GM12801 (cell line): Measurements from ENCODE around the gene MOB3A.

Experiments used
- TF ChIP-seq, protein P1 (sequence below): IDR thresholded peaks from one replicate; pipeline ENCODE4 v1.5.1; 2011; ENCODE audit warnings: control low read depth; ENCODE audit not compliant: insufficient read length; ENCODE audit errors: extremely low read depth

The MOB3A gene

DNA sequence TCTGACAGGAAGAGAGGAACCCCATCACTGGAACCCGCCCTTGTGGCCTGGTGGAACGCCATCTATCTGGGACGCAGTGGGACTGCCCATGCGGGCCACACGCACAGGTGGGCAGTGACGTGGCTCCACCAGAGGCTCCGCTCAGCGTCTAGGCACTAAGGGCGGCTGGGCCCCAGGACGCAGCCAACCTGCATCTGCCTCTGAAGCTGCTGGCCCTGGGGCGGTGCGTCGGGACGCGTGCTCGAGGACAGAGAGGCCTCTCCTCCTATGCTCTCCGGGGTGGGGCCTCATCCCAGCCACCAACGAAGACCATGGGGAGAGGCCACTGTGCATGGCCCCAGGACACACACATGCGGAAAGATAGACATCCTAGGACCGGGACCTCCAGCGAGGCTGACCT lies 18.7 kb upstream of the MOB3A start:
- TF ChIP-seq, protein P1, sequence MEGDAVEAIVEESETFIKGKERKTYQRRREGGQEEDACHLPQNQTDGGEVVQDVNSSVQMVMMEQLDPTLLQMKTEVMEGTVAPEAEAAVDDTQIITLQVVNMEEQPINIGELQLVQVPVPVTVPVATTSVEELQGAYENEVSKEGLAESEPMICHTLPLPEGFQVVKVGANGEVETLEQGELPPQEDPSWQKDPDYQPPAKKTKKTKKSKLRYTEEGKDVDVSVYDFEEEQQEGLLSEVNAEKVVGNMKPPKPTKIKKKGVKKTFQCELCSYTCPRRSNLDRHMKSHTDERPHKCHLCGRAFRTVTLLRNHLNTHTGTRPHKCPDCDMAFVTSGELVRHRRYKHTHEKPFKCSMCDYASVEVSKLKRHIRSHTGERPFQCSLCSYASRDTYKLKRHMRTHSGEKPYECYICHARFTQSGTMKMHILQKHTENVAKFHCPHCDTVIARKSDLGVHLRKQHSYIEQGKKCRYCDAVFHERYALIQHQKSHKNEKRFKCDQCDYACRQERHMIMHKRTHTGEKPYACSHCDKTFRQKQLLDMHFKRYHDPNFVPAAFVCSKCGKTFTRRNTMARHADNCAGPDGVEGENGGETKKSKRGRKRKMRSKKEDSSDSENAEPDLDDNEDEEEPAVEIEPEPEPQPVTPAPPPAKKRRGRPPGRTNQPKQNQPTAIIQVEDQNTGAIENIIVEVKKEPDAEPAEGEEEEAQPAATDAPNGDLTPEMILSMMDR = no peak

DNA sequence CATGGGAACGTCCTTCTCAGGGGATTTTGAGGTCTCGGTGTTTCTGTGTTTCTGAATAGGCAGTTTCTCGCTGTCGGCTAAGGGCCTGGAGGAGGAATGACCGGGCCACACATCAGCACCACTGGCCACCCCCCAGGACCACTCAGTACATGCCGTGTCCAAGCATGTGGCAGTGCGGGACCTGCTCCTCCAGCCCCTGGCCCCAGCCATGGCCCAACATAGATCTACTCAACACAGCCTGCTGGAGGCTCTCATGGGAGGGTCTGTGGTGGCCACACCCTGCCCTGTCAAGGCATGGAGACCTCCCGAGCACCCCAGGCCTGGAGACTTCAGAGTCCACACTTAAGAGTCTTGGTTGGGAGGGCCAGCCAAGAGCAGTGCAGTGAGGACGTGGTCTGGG lies 18.1 kb upstream of the MOB3A start:
- TF ChIP-seq, protein P1 = no peak

DNA sequence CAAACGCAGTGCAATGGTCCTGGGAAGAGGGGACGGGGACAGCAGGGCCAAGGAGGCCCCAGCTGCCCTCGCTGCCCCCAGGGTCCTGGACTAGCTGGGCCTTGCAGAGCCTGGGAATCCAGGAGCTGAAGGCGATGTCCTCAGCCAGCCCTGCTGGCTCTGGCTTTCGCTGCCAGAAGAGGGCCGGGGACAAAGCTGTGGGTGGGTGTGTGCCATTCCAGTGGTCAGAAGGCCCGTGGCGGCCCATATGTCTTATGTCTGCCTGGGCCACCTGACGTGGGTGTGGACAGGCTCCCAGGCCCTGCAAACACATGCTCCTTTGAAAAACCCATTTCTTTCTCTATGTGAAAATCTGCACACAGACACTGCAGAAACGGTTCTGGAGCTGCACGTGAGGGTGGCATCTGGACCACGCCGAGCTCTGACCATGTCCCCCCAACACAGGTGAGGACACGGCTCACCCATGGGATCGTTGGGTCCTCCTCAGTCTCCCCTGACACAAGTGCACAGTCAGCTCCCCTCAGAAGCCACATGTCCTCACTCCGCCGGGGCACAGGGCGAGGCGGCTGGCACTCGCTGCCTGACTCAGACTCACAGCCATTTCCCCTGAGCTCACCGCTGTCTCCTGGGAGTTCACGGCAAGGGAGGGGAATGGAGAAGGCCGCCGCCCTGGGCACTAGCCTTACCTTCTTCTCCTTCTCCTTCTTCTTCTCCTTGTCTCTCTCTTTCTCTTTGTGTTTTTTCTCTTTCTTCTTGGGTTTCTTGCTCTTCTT lies 17.5 kb upstream of the MOB3A start:
- TF ChIP-seq, protein P1 = no peak

DNA sequence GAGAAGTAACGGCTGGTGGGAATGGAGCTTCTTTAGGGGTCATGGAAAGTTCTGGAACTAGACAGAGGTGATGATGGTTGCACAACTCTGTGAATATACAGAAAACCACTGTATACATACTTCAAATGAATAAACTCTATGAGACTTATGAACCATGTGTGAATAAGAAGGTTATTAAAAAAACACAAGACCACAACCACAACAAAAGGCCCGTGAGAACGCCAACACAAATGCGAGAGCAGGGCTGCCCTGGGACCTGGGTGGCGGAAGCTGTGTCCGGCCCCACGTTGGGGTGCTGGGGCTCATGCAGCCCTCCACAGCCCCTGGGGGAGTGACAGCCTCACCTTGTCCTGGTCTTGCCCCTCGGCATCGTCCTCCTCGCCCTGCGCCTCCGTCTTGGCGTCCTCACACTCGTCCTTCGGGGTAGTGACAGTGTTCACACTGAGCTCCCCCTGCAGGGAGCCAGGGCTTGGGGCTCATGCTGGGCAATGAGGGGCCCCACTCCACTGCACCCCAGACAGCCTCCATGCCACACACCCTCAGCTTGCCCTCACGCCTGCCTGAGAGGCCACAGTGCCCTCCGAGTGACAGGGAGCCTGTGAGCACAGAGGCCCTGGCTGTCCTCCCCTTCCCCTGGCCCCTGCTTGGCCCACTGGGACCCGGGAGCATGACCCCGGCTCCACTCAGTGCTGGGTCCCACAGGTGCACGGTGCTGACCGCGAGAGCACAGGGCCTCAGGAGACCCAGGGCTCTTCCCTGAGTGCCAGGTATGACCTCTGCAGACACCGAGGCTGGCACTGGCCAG lies 16.6 kb upstream of the MOB3A start:
- TF ChIP-seq, protein P1 = no peak

DNA sequence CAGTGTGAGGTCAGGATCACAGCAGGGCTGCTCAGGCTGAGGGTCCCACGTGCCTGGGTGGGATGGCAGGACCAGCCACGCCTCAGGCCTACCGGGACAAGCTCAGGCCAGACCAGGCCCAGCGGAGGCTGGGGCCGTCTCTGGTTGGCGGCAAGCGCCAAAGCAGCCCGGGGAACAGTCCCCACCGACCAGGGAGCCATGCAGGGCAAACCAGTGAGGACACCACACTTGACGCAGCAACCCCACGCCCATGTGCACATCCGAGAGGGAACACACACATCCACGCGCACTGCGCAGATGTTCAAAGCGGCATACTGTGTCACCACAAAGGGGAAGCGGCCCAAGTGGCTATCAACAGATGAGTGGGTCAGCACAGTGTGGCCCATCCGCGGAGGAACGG lies 15.8 kb upstream of the MOB3A start:
- TF ChIP-seq, protein P1 = no peak

DNA sequence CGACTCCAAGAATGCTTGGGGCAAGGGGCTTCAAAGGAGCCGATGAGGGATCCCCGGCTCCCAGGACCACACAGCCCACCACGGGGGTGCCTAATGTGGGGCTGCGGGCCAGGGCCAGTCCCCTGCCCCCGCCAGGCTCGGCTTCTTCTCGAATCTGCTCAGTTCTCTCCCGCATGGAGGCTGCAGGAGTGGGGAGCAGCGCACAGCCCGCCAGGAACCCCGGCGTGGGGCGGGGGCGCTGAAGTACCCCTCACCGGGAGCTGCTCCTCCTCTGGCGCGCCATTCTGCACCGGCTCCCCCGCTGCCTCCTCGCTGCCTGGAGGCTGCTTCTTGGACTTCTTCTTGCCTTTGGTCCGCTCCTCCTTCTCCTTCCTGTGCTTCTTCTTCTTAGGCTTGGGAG lies 15.3 kb upstream of the MOB3A start:
- TF ChIP-seq, protein P1 = no peak

DNA sequence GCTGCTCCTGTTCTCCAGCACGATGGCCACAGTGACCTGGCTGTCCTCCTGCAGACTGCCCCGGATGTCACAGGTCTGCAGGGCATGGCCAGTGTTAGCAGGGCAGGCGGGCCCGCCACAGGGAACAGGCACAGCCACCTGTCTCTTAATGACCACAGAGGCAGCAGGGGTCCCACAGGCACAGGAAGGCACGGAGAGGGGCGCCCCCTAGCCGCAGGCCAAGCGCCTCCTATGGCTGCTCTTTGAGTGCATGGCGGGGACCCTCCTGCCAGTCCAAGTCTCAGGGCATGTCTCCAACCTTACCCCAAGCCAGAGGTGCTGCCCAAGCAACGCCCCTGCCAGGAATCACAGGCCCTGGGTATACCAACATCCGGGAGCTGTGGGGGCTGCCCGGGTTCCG lies 14.7 kb upstream of the MOB3A start:
- TF ChIP-seq, protein P1 = no peak
